ENCODE data around the gene RADIL.
A peak's percentile ranks its signal among the peaks of the same experiment; 100 is the strongest.
"Not testable (repeated sequence)": the region's sequence is repeated elsewhere in the genome, so short reads cannot be mapped to it uniquely, and the experiment has no call there.

Gene RADIL, protein sequence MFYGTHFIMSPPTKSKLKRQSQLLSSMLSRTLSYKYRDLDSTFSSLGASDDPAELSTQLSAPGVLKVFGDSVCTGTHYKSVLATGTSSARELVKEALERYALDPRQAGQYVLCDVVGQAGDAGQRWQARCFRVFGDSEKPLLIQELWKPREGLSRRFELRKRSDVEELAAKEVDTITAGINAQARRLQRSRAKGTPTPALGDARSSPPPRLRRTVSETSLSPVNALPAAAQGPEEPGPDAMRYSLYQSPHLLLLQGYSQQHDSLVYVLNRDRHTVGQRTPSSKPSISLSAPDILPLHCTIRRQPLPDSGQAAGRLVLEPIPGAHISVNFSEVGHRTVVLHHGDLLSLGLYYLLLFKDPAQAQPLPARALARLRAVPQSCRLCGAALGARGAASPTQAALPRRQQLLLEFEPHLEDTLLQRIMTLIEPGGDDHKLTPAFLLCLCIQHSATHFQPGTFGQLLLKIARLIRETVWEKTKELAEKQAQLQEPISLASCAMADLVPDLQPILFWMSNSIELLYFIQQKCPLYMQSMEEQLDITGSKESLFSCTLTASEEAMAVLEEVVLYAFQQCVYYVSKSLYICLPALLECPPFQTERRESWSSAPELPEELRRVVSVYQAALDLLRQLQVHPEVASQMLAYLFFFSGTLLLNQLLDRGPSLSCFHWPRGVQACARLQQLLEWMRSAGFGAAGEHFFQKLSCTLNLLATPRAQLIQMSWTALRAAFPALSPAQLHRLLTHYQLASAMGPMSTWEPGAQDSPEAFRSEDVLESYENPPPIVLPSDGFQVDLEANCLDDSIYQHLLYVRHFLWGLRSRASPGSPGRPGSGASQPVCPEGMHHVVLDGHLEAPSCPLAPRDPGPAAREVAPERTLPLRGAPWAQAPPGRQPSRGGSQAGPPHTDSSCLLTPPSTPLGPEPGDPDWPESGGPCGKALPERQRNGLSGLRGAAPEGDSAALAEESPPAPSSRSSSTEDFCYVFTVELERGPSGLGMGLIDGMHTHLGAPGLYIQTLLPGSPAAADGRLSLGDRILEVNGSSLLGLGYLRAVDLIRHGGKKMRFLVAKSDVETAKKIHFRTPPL

DNA sequence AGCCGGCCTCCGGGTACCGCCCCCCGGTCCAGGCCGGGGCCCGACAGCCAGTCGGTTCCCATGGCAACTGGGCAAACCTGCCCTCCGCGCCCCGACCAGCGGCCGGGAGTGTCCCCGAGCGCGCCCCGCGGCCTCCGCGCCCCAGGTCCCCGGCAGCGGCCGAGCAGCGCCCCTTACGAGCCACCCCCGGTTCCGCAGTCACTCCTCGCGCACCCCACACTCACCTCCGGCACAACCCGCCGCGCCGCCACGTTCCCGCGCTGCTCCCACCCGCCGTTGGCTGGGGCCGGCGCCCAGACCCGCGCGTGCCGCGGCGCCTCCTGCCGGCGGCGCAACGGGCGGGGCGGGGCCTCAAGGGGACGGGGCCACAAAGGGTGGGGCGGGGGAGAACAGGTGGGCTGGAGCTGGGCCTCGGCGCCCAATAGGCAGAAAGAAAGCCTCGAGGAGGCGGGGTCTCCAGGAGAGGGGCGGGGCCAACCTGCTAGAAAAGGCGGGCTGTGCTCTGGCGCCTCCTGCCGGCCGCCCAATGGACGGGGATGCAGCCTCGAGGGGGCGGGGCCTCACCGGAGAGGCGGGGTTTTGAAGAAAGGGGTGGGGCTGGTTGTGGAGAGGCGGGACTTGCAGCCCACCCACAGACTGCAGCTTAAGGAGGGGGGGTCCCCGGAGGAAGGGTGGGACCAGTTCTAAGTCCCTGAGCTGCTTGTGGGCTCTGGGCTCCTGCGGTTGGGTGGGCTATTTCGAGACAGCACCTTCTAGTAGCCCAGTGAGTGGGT is at the start of gene RADIL:
TSS of gene RADIL (minus strand) at position 345 of the 773 bp plus-strand sequence. CDS start 5,577 bp downstream, outside the sequence.
- peak; percentile 37 for DNase-seq (ENCODE audit: low read depth, low spot score)

DNA sequence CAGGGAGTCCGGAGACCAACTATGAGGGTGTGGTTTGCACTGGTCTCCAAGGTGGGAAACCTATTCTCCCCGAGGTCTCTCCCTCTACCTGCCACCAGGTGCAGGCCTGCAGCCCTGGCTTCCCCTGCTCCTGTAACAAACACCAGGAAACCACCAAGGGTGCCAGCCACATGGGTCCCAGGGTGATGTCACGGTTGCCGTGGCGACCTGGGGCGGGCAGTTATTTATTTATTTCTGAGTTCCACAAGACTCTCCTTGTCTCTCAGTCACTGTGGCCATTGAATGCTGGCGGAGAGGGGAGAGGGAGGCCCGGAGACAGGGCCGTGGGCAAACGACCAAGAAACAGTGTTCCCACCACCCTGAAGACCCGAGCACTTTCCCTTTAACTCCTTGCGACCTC is 48.4 kb upstream of the RADIL start:
- no peak for DNase-seq (ENCODE audit: low read depth, low spot score)

DNA sequence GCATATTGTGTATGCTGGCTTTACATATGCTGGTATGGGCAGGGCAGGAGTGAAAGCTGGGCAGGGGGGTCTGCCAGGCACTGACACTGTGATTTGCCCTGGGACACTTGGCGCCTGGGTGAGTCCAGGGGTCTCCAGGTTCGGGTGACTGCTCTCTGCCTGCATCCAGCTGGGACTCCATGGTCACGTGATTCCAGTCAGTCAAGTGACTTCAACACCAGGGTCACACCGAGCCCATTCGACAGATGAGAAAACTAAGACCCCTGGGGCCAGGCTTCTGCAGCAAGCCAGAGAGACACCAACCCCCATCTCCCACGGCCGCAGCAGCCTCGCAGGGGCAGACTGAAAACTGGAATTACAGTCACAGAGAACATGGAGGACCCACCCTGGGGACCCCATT is 45.5 kb upstream of the RADIL start:
- no peak for DNase-seq (ENCODE audit: low read depth, low spot score)

DNA sequence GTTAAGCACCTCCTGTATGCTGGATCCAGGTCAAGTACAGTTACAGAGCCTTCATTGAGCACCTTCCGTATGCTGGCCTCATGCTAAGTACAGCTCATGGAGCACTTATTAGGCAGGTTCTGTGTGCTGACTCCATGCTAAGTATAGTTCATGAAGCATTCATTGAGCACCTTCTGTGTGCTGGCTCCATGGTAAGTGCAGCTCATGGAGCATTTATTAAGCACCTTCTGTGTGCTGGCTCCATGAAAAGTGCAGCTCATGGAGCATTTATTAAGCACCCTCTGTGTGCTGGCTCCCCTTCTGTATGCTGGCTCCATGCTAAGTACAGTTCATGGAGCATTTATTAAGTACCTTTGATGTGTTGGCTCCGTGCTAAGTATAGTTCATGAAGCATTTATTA is 44.9 kb upstream of the RADIL start:
- DNase-seq (ENCODE audit: low read depth, low spot score), result no peak

DNA sequence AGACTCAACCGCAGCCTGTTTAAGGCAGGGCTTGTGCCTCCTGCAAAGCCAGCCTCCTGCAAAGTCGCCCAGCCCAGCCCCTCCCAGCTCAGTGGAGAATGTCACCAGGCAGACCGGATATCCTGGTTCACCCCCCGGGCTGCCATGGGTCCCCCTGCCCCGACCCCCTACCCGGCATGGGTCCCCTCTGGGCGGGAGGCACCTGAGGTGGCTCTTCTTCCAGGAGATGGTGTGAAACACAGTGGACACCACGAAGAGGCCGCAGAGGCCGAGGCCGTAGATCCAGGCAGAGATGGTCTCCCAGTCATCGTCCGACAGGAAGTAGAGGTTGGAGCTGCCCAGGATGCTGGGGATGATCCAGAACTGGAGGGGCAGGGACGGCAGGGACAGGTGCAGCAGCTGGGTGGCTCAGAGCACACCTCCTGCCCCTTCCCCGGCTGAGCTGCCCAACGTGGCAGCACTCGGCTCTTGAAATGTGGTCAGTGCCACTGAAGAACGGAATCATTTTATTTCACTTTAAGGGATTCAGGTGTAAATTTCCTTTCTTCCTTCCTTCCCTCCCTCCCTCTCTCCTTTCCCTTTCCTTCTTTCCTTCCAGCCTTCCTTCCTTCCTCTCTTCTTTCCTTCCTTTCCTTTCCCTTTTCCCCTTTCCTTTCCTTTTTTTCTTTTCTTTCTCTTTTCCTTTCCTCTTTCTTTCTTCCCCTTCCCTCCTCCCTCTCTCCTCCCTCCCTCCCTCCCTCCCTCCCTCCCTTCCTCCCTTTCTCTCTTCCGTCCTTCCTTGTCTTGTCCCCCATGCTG is 36.7 kb upstream of the RADIL start:
- DNase-seq (ENCODE audit: low read depth, low spot score), result no peak

DNA sequence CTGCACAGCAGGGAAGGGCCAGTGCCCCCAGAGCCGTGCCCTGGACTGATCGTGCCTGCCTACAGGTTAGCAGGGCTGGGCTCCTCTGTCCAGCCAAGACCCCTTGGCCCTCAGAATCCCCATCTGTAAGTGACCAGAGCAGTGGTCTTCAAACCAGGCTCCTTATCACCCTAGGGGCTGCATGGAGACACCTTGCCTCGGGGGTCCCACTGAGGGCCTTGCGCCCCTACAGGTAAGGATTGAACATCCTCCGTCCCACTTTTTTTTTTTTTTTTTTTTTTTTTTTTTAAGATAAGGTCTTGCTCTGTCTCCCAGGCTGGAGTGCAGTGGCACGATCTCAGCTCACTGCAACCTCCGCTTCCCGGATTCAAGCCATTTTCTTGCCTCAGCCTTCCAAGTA is 32.6 kb upstream of the RADIL start:
- DNase-seq (ENCODE audit: low read depth, low spot score), result no peak

DNA sequence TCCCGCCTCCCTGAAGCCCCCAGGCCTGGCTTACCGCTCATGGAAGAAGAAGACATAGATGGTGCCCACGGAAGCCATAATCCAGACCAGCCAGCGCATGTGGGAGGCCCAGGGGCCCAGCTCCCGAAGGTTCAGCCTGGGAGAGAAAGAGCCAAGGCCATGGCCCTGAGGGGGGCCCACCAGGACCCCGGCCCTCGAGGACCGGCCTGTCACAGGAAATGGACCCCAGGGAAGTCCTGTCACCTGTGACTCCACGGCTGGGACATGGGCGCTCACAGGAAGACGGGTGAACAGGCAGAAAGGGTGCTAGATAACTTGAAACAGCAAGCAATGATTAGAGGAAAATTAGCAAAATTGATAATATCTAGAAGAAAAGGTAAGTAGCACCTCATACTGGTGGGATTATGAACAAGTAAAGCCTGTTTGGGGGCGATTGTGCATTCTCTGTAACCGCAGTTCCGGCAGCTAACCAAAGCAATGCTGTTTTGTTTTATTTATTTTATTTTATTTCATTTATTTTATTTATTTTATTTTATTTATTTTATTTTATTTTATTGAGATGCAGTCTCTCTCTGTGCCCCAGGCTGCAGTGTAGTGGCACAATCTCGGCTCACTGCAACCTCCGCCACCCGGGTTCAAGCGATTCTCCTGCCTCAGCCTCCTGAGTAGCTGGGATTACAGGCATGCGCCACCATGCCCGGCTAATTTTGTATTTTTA is 27.8 kb upstream of the RADIL start:
- DNase-seq (ENCODE audit: low read depth, low spot score), result no peak

DNA sequence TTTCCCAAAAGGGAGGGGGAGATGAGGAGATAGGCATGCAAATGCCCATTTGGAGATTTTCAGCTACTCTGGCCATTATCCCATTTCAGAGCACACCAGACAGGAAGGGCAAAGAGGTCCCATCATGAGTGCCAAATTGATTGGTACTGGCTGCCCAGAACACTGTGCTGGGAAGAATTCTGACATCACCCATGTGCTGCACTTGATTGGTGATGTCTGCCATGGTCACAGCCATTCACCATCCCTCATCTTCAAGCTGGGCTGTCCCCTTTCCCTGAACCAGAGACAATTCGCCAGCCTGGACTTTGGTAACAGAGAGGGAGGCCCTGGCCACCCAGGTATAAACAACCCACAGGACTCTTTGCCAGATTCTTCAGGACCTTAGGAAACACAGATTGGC is 23.2 kb upstream of the RADIL start:
- no peak for DNase-seq (ENCODE audit: low read depth, low spot score)

DNA sequence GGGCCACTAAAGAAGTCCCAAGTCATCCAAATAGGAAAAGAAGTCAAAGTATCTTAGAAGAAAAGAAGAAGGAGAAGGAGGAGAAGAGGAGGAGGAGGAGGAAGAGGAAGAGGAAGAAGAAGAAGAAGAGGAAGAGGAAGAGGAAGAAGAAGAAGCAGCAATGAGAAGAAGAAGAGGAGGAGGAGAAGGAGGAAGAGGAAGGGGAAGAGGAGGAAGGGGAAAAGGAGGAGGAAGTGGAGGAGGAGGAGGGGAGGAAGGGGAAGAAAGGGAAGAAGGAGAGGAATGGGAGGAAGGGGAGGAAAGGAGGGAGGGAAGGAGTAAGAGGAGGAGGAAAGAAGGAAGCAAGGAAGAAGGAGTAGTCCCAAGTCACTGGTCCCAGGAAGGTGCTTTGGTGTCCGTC is 21.7 kb upstream of the RADIL start:
- DNase-seq (ENCODE audit: low read depth, low spot score), result no peak

DNA sequence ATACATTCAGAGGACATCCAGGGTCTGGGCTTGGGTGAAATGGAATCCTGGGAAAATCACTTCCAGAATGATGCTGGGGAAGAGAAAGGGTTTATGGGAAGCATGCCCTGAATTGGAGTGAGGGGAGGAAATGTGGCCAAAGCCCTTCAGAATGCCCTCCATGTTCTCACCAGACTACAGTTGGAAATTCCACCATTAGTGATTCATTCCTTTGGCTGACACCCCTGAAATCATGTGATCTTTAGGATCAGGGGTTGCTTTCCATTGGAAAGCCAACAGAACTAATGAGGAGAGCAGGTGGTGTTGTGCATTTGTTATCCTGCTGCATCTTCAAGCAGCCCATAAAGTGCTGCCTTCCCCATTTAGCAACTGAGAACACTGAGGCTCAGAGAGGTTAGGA is 20.8 kb upstream of the RADIL start:
- DNase-seq (ENCODE audit: low read depth, low spot score), result no peak

DNA sequence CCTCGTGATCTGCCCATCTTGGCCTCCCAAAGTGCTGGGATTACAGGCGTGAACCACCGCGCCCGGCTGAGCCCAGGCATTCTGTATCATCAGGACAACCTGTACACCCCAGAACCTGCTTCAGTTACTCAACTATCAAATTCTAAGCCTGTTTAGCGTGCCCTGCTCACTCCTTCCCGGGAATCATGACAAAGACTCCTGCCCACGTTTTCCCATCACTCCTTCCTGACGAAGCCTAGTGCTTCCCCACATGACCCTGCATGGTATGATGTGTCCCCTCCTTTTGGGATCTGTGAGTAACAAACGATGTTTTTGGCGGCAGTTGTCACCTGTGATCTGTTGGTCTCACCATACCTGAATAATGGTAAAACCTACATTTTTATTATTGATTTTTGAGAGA is 12.2 kb upstream of the RADIL start:
- no peak for DNase-seq (ENCODE audit: low read depth, low spot score)

DNA sequence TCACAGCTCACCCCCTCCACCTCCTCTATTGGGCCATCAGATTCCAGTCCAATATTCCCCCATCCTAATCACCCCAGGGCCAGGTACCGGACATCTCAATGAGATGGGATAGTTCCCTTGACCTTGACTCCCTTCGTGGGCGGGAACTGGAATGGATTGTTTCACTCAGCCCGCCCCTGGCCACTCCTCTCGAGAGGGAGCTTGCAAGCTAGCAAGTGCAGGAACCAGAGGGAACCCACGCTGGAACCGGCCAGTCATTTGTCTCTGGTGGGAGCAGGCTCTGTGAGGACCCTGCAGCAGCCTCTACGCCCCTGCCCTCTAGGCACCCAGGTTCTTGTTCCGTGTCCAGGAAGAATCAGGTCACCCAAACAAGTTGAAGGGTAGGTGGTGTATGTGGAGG is 11.0 kb upstream of the RADIL start:
- DNase-seq (ENCODE audit: low read depth, low spot score), result no peak

DNA sequence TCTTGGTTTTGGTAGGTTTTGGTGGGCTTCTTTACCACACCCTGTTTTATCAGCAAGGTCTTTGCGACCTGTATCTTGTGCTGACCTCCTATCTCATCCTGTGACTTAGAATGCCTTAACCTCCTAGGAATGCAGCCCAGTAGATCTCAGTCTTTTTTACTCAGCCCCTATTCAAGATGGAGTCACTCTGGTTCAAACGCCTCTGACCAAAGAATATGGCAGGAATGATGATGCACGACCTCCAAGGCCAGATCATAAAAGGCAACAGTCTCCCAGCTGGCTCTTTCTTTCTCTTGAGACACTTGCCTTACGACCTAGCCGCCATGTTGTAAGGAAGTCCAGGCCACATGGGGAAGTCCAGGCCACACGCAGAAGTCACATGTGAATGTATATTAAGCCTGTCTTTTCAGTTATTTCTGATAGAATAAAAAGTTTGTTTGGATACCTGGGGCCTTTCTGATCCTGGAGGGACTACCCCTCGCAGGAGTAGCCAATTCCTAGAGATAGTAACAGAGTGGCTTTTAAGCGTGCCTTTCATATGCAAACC is 10.5 kb upstream of the RADIL start:
- no peak for DNase-seq (ENCODE audit: low read depth, low spot score)

DNA sequence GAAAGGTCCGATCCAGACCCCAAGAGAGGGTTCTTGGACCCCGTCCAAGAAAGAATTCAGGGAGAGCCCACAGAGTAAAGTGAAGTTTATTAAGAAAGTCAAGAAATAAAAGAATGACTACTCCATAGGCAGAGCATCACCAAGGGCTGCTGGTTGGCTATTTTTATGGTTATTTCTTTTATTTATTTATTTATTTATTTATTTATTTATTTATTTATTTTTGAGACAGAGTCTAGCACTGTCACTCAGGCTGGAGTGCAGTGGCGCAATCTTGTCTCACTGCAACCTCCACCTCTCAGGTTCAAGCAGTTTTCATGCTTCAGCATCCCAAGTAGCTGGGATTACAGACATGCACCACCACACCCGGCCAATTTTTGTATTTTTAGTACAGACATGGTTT is 9.7 kb upstream of the RADIL start:
- DNase-seq (ENCODE audit: low read depth, low spot score), result not testable (repeated sequence)

DNA sequence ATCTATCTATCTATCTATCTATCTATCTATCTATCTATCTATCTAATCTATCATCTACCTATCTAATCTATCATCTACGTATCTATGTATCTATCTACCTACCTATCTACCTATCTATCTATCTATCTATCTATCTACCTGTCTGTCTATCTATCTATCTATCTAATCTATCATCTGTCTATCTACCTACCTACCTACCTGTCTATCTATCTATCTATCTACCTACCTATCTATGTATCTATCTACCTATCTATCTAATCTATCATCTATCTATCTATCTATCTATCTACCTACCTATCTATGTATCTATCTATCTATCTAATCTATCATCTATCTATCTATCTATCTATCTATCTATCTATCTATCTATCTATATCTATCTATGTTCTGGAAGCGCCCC is 8.0 kb upstream of the RADIL start:
- DNase-seq (ENCODE audit: low read depth, low spot score), result not testable (repeated sequence)

DNA sequence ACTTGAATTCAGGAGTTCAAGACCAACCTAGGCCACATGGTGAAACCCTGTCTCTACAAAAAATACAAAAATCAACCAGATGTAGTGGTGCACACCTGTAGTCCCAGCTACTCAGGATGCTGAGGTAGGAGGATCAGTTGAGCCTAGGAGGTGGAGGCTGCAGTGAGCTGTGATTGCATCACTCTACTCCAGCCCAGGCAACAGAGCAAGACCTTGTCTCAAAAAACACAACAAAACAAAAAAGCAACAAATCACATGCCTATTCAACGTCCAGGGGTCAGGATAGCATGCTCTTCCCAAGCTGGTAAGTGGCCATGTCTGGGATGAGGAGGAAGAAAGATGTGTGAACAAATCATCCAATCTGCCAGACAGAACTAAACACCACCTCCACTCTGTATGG is 6.2 kb upstream of the RADIL start:
- DNase-seq (ENCODE audit: low read depth, low spot score), result no peak

DNA sequence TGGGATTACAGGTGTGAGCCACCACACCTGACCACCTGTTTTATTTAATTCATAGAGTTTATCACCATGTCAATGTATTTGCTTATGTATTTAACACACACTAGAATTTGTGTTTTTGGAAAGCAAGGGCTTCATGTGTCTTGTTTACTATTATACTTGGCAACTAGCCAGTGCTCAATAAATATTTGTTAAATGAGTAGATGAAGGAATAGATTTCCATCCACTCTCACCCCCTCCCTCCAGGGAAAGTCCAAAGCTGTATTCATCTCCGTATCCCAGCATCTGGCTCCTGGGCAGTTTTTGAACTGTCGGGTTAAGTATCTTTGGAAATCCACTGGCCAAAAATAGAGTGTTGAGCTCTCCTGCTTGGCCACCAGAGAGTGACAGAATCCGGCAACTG is 4.6 kb upstream of the RADIL start:
- DNase-seq (ENCODE audit: low read depth, low spot score), result no peak

DNA sequence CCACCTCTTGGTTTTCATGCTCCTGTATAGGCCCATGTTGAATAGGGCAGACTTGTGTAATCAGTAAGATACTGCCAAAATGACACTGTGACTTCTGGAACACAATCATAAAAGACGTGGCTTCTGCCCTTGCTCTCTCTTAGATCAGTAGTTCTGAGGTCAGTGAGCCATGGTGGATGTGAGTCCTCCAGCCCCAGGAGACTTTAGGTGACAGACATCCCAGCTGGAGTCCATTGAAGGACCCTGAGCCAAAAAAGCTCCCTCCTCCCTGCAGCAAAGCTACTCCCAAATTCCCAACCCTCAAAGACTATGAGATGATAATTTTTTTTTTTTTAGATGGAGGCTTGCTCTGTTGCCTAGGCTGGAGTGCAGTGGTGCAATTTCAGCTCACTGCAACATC is 3.2 kb upstream of the RADIL start:
- DNase-seq (ENCODE audit: low read depth, low spot score), result no peak

DNA sequence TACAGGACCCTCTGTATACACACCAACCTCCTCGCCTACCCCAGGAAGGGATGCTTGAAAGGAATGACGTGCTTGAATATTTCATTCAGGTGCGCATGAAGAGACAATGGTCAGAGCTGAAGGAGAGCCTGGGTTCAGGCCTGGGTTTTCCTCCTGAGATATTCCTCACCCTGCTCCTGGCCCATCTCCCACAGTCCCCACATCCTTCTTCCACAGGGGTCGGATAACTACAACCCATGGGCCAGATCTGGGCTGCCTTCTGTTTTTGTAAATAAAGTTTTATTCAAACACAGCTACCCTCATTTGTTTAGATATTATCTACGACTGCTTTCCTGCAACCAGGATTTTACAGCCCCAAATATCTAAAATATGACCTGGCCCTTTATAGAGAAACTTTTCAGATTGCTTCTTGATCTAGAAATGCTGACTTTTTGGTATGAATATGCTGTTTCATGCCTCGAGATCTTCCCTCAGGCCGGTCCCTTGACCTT is 1.8 kb upstream of the RADIL start:
- no peak for DNase-seq (ENCODE audit: low read depth, low spot score)

DNA sequence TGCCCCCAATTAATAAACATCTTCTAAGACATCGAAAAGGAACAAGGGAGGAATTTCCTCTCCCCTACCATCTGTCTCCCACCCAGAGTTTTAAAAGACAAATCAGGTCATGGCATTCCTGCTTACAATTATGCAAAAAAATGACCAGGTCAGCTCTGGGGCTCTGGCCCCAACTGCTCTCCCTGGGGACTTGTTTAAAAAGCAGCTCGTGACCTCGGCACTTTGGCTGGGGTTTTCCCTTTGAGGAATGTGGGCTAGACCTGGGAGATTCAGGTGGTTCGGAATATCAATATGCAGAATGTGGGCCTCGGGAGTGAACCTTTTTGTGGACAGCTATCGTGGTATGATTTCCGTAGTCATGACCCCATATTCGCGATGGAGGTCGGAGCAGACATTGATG is 648 bp upstream of the RADIL start:
- DNase-seq (ENCODE audit: low read depth, low spot score), result no peak
